Prostate gland (tissue), 2 donors: ENCODE results near the gene CTBP1.

Experiments
- CTCF ChIP-seq, 4 experiments: fragments of 200-600 bp in 2 of 4; fragments of 450-650 bp in 2 of 4; sonication (generic) in 2 of 4; IDR thresholded peaks; 1 replicate in 3 of 4; 2 replicates in 1 of 4; pipeline ENCODE4 v1.5.1; 2016 to 2019; ENCODE audit warnings: antibody characterized with exemption in 4 of 4, mild to moderate bottlenecking in 2 of 4, moderate library complexity in 2 of 4
- POLR2A ChIP-seq: fragments of 450-650 bp; IDR thresholded peaks from one replicate; pipeline ENCODE4 v1.6.1; 2016; ENCODE audit warnings: antibody characterized with exemption, mild to moderate bottlenecking
- POLR2AphosphoS5 ChIP-seq: sonication (generic); formaldehyde crosslinking; IDR thresholded peaks from one replicate; pipeline ENCODE4 v1.6.1; 2017; ENCODE audit warnings: antibody characterized with exemption

GRCh38 chr4:1166509-1167243 is 82.3 kb downstream of the CTBP1 start:
- TF ChIP-seq CTCF (IDR thresholded peaks at IDR 0.05) (no peak), POLR2A (no peak), POLR2AphosphoS5 (no peak)
